ENCODE data around the gene PPP1R3F. TPM values are rescaled to one million over a fixed set of nuclear protein-coding genes. Genes with fewer than 3 reads are reported as not detected.

PPP1R3F gene
- total and polyA plus RNA-seq, 9 of the 15 experiments (the other 6 are each of a cell fraction or from before 2014, with no cell fraction given) = 0.03 to 0.91 (median 0.43) TPM; not detected in 1

GRCh38 chrX:49244207-49244606 is 25.4 kb upstream of the PPP1R3F start (continued):
- TF ChIP-seq ZNF512 (tag; IDR thresholded peaks at IDR 0.05) (no peak), THAP12 (CRISPR knock-in tag; IDR thresholded peaks at IDR 0.05) (no peak), NFE2L1 (tag; IDR thresholded peaks at IDR 0.05; ENCODE audit: borderline replicate concordance, low read depth) (no peak), SPI1 (IDR thresholded peaks at IDR 0.05; ENCODE audit: borderline replicate concordance, low read depth, low read length) (no peak; the same call in 1 of the 2 replicates), ZBED1 (IDR thresholded peaks at IDR 0.05) (no peak), ZNF175 (CRISPR knock-in tag; IDR thresholded peaks at IDR 0.05; ENCODE audit: low read depth) (no peak), KDM4B (IDR thresholded peaks at IDR 0.05; ENCODE audit: borderline replicate concordance in 2 of 2, low read depth in 1 of 2) (no peak), ZNF431 (CRISPR knock-in tag; IDR thresholded peaks at IDR 0.05) (no peak), KAT7 (CRISPR knock-in tag; IDR thresholded peaks at IDR 0.05; ENCODE audit: borderline replicate concordance) (no peak), ADNP (tag; IDR thresholded peaks at IDR 0.05) (no peak; the same call in 1 of the 2 replicates), ZNF253 (CRISPR knock-in tag; conservative IDR thresholded peaks at IDR 0.05) (no peak), ARID2 (IDR thresholded peaks at IDR 0.05) (peak; percentile 73; the same call in 1 of the 2 replicates), ETS2 (tag; IDR thresholded peaks at IDR 0.05; ENCODE audit: borderline replicate concordance, poor library complexity, severe bottlenecking) (no peak), ZHX1 (conservative IDR thresholded peaks at IDR 0.05; ENCODE audit: low read length) (no peak), SRSF9 (IDR thresholded peaks at IDR 0.05; ENCODE audit: borderline replicate concordance, low read depth, low read length) (no peak), KLF1 (tag; IDR thresholded peaks at IDR 0.05) (no peak), NRF1 (conservative IDR thresholded peaks at IDR 0.05 in 1 of 2, IDR thresholded peaks at IDR 0.05 in 1 of 2) (no peak), BRD9 (IDR thresholded peaks at IDR 0.05; ENCODE audit: low read depth, partially characterized antibody) (peak; percentile 73), CHD2 (IDR thresholded peaks at IDR 0.05; ENCODE audit: low read depth, low read length) (no peak), SREBF1 (IDR thresholded peaks at IDR 0.05; ENCODE audit: borderline replicate concordance, low read depth, low read length) (no peak), PML (IDR thresholded peaks at IDR 0.05; ENCODE audit: low read length) (peak; percentile 73), HOMEZ (CRISPR knock-in tag; IDR thresholded peaks at IDR 0.05) (no peak)

Measured in K562 (cell line).